Measurements from ENCODE around the gene TNFRSF21. TPM values are rescaled to one million over a fixed set of nuclear protein-coding genes. Genes with fewer than 3 reads are reported as not detected.

Gene TNFRSF21
- total and polyA plus RNA-seq, 2 of the 8 experiments (the other 6 are each of a cell fraction or from before 2014, with no cell fraction given): 16.4 to 52.7 TPM

GRCh38 chr6:47254051-47254450 lies 55.7 kb downstream of the TNFRSF21 start:
- Histone ChIP-seq H2BK120ac (replicated peaks; ENCODE audit: low read depth, low read length) (no peak overlapping the region), H3K18ac (ENCODE audit: extremely low read depth, low read length) (no peak overlapping the region), H3K4me2 (ENCODE audit: insufficient read depth in 1 of 2, low read depth in 2 of 2, low read length in 2 of 2) (no peak overlapping the region), H3K79me1 (ENCODE audit: low read depth, low read length) (no peaks in the 10 kb centered on the region; the same call in 1 of the 2 replicates), H3K56ac (replicated peaks; ENCODE audit: insufficient read length, low read depth, low read length) (no peak overlapping the region), H4K20me1 (replicated peaks in 1 of 2; ENCODE audit: control insufficient read depth in 1 of 2, insufficient read depth in 2 of 2, low read length in 2 of 2) (peaks cover 3 to 4% of the 10 kb centered on the region in 2 experiments), H3K4ac (replicated peaks; ENCODE audit: insufficient read length, low read depth, low read length) (no peak overlapping the region), H3K36me3 (ENCODE audit: control insufficient read depth in 2 of 4, insufficient read depth in 4 of 4, low read length in 3 of 4) (peaks cover 0 to 22% (median 10%) of the 10 kb centered on the region in 4 experiments; a peak in 3 of 8 replicates), H4K5ac (ENCODE audit: insufficient read length, low read depth, low read length) (no peak overlapping the region), H3K23me2 (ENCODE audit: low read depth, low read length) (no peaks in the 10 kb centered on the region), H2BK5ac (ENCODE audit: low read depth, low read length) (no peak overlapping the region), H2BK20ac (ENCODE audit: low read length) (no peak overlapping the region), H3K9ac (replicated peaks in 1 of 4; ENCODE audit: extremely low read depth in 1 of 4, low read depth in 3 of 4, low read length in 3 of 4) (no peak overlapping the region), H3K9me3 (ENCODE audit: insufficient read depth in 2 of 2, low read depth in 1 of 2, low read length in 1 of 2) (no peaks in the 10 kb centered on the region), H3K4me1 (replicated peaks in 1 of 4; ENCODE audit: control insufficient read depth in 3 of 4, insufficient read depth in 4 of 4, low read length in 3 of 4) (no peaks in the 10 kb centered on the region), H3K23ac (ENCODE audit: insufficient read length) (no peak overlapping the region), H4K8ac (ENCODE audit: extremely low read depth, insufficient read depth, low read length) (no peak overlapping the region), H2BK12ac (ENCODE audit: low read depth, low read length) (no peak overlapping the region), H3K14ac (ENCODE audit: insufficient read length) (no peak overlapping the region), H3K4me3 (ENCODE audit: extremely low read depth in 1 of 4, insufficient read depth in 2 of 4, low read depth in 3 of 4, low read length in 4 of 4) (no peak overlapping the region), H4K91ac (replicated peaks; ENCODE audit: insufficient read length, low read length) (no peak overlapping the region), H3K27ac (ENCODE audit: low read depth, low read length) (no peak overlapping the region), H2AK5ac (ENCODE audit: low read depth, low read length) (no peak overlapping the region), H3K27me3 (replicated peaks in 1 of 4; ENCODE audit: control insufficient read depth in 3 of 4, extremely low read depth in 1 of 4, insufficient read depth in 3 of 4, low read length in 3 of 4) (no peaks in the 10 kb centered on the region), H2BK15ac (ENCODE audit: low read length) (no peak overlapping the region), H2AFZ (ENCODE audit: low read length) (no peak overlapping the region), H3K79me2 (ENCODE audit: control insufficient read depth in 1 of 2, insufficient read depth in 2 of 2, low read length in 2 of 2) (peaks cover 0 to 19% of the 10 kb centered on the region in 2 experiments; a peak in 2 of 4 replicates)
- POLR2A ChIA-PET (ENCODE audit: partially characterized antibody): no interaction called here
- no peak for TF ChIP-seq KDM5A (IDR thresholded peaks at IDR 0.05; ENCODE audit: low read length)
- TF ChIP-seq CTBP2 (IDR thresholded peaks at IDR 0.05; ENCODE audit: borderline replicate concordance, insufficient read depth, insufficient read length, low read length): no peak
- no peak for TF ChIP-seq YY1 (IDR thresholded peaks at IDR 0.05; ENCODE audit: low read depth, low read length)
- no peak for TF ChIP-seq USF2 (IDR thresholded peaks at IDR 0.05; ENCODE audit: low read length)
- no peak for TF ChIP-seq SP1 (IDR thresholded peaks at IDR 0.05; ENCODE audit: low read depth, low read length)
- no peak for TF ChIP-seq TAF7 (optimal IDR thresholded peaks at IDR 0.05; ENCODE audit: borderline replicate concordance, low read depth, low read length)
- DNase-seq (ENCODE audit: low read depth in 1 of 2, low spot score in 2 of 2) (no peak), FAIRE-seq (no peak)
- 89% methylated on average over 6 of the region's 6 CpGs; no CpG with 5 or more reads in 1 of the 2 experiments for WGBS, 2 experiments (ENCODE audit: extremely low coverage in 1 of 2, insufficient coverage in 1 of 2, insufficient read length in 1 of 2, insufficient replicate concordance in 2 of 2, low coverage in 1 of 2, low lambda C conversion rate in 2 of 2, missing lambda C conversion rate in 1 of 2)
- CTCF ChIA-PET (ENCODE audit: partially characterized antibody): interaction anchor here (1.0 to 2.3 kb wide), 3 partner anchors 11 to 47 kb away, joined by 3 to 7 read pairs (median 6); no protein-coding TSS in a partner anchor
